ENCODE data around the gene MEI4. TPM values are rescaled to one million over a fixed set of nuclear protein-coding genes. Genes with fewer than 3 reads are reported as not detected.

Gene MEI4
- total and polyA plus RNA-seq, 11 donors: 0.11 to 0.71 (median 0.33) TPM; not detected in 1

DNA sequence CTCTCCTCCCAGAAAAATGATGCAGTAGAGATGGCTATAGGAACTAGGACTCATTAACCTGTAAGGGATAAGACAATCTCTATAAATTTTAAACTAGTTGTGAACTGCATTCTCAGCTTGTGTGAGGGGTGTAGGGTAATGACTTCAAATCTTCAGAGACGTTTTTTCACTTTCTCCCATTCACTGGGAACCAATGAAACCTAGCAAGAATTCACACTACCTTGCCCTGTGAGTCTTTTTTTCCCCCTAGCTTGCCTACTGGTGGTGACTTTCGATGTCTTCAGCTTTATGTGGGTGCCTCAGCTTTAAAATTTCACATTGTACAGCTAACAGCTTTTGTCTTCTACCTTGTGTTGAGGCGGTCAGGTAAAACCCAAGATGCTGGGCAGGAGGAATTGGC lies 192.0 kb downstream of the MEI4 start:
- no peak overlapping the region for H3K4me3 ChIP-seq
- TF ChIP-seq, protein P1, sequence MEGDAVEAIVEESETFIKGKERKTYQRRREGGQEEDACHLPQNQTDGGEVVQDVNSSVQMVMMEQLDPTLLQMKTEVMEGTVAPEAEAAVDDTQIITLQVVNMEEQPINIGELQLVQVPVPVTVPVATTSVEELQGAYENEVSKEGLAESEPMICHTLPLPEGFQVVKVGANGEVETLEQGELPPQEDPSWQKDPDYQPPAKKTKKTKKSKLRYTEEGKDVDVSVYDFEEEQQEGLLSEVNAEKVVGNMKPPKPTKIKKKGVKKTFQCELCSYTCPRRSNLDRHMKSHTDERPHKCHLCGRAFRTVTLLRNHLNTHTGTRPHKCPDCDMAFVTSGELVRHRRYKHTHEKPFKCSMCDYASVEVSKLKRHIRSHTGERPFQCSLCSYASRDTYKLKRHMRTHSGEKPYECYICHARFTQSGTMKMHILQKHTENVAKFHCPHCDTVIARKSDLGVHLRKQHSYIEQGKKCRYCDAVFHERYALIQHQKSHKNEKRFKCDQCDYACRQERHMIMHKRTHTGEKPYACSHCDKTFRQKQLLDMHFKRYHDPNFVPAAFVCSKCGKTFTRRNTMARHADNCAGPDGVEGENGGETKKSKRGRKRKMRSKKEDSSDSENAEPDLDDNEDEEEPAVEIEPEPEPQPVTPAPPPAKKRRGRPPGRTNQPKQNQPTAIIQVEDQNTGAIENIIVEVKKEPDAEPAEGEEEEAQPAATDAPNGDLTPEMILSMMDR (IDR thresholded peaks at IDR 0.05): no peak
- TF ChIP-seq POLR2A (IDR thresholded peaks at IDR 0.05): no peak
- no peak overlapping the region for H3K27ac ChIP-seq
- H3K4me1 ChIP-seq: no peaks in the 10 kb centered on the region
- ATAC-seq (no peak), DNase-seq (no peak)
- H3K27me3 ChIP-seq: no peaks in the 10 kb centered on the region
- 53 to 64% (median 63%) methylated on average over 3 of the region's 3 CpGs for WGBS, 4 donors
- H3K9me3 ChIP-seq: no peaks in the 10 kb centered on the region
- H3K36me3 ChIP-seq: no peaks in the 10 kb centered on the region
- intact Hi-C loops (cut with DNase I): no loop called here

DNA sequence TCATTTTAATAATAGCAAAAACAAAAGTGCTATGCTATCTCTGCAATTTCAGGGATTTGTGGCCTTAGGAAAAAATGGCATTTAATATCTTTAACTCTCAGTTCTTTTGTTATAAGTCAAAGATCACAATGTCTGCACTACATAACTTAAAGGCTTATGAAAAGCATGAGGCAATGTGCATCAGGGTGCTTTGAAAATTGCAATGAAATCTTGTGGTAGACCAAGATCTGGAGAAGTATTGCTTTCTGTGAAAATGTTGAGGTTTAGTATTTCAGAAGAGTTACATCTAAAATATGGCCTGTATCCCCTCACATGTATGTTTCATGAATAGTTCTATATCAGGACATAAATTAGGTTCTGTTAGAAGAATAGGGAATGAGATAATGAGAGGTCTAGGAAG lies 200.6 kb downstream of the MEI4 start:
- DNase-seq (no peak), ATAC-seq (no peak)
- Histone ChIP-seq H3K36me3 (no peaks in the 10 kb centered on the region), H3K27me3 (no peaks in the 10 kb centered on the region), H3K27ac (no peak overlapping the region), H3K9me3 (no peaks in the 10 kb centered on the region), H3K4me3 (no peak overlapping the region), H3K4me1 (no peaks in the 10 kb centered on the region)
- intact Hi-C loops (cut with DNase I): no loop called here
- no peak for TF ChIP-seq POLR2A (IDR thresholded peaks at IDR 0.05)

DNA sequence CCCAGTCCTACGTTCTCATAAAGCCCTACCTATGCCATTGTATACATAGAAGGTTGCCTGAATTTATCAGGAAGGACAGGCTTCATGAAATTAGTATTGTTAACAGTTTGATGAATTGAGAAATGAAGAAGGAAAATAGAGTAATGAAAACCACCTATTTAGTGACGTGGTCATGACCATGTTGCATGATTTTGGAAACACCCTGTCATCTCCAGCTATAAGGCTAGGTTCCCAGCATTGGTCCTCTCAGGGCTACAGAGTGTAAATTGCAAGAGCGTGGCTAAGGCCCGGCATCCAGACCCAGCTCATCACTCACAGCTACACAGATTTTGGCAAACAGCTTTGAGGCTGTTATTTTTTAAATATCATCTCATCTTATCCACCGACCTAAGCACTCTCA lies 203.6 kb downstream of the MEI4 start:
- 58 to 77% (median 69%) methylated on average over 4 to 5 of the region's 5 CpGs for WGBS, 4 donors
- H3K4me1 ChIP-seq: no peaks in the 10 kb centered on the region

DNA sequence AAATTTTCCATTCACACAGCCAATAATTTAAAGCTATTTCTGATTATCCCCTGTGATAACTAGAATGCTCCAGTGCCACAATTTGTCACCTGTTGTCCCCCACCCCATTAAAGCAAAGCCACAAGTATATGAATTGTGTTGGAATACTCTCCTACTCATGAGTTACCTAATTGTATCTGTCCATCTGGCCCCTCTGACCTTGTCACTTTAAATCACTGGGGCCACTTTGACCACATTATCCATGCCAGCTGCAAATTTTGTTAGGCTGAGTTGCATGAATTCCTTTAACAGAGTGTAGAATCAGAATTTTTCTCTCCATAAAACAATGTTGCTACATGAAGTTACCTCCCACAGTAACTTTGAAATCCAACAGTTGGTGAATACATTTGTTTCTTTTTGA lies 204.6 kb downstream of the MEI4 start:
- Histone ChIP-seq H3K4me1 (no peaks in the 10 kb centered on the region), H3K27me3 (no peaks in the 10 kb centered on the region), H3K4me3 (no peak overlapping the region), H3K27ac (no peak overlapping the region), H3K9me3 (no peaks in the 10 kb centered on the region), H3K36me3 (no peaks in the 10 kb centered on the region)
- intact Hi-C loops (cut with DNase I): no loop called here
- DNase-seq (no peak), ATAC-seq (no peak)
- TF ChIP-seq POLR2A (IDR thresholded peaks at IDR 0.05): no peak
- TF ChIP-seq, protein P1 (IDR thresholded peaks at IDR 0.05): no peak

More for the DNA sequence above, 203.6 kb downstream of the MEI4 start:
- no peaks in the 10 kb centered on the region for H3K36me3 ChIP-seq
- DNase-seq: no peak
- H3K27me3 ChIP-seq: no peaks in the 10 kb centered on the region
- no peak overlapping the region for H3K4me3 ChIP-seq
- ATAC-seq: no peak
- no peaks in the 10 kb centered on the region for H3K9me3 ChIP-seq
- H3K27ac ChIP-seq: no peak overlapping the region
- TF ChIP-seq, protein P1 (IDR thresholded peaks at IDR 0.05): no peak
- TF ChIP-seq POLR2A (IDR thresholded peaks at IDR 0.05): no peak
- intact Hi-C loops (cut with DNase I): no loop called here

DNA sequence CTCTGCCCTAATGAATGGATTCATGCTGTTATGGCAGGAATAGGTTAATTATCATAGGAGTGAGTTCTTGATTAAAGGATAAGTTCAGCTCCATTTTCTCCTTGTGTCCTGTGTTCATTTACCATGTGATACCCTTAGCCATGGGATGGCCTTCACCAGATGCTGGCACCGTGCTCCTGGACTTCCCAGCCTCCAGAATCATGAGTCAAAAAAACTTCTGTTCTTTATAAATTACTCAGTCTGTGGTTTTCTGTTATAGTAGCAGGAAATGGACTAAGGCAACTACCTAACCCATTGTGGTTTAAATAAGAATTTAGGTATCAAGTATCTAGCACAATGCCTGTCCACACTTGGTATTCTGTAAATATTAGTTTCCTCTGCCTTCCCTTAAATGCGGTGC lies 223.5 kb downstream of the MEI4 start:
- no peaks in the 10 kb centered on the region for H3K36me3 ChIP-seq
- H3K4me1 ChIP-seq: no peaks in the 10 kb centered on the region
- peaks cover 0 to 6% (median 0%) of the 10 kb centered on the region in 12 donors for H3K9me3 ChIP-seq
- intact Hi-C loops (cut with DNase I): no loop called here
- DNase-seq (no peak), ATAC-seq (no peak)
- no peak overlapping the region for H3K4me3 ChIP-seq
- WGBS, 4 donors: 83 to 95% (median 91%) methylated on average over 2 of the region's 2 CpGs
- no peak overlapping the region for H3K27ac ChIP-seq
- no peaks in the 10 kb centered on the region for H3K27me3 ChIP-seq
- TF ChIP-seq, protein P1 (IDR thresholded peaks at IDR 0.05): no peak
- TF ChIP-seq POLR2A (IDR thresholded peaks at IDR 0.05): no peak

Data from heart left ventricle (tissue), 16 donors.